OCI-LY7 (cell line): ENCODE measurements around the gene PPM1L. TPM values are rescaled to one million over a fixed set of nuclear protein-coding genes. Genes with fewer than 3 reads are reported as not detected.

ENCODE experiments used
- BruUV-seq: library from RNA; stranded (reverse); fragments of 400-500 nt; replicated peaks from 2 replicates; lab custom pipeline; 2021; lab: Mats Ljungman, UMichigan
- CTCF ChIA-PET: fragments of 300-600 bp; sonication (Branson Sonifier 250); formaldehyde crosslinking; loops from one replicate; lab custom pipeline; 2022; ENCODE audit warnings: antibody characterized with exemption; ENCODE audit not compliant: unreplicated experiment; lab: Charles Lee
- POLR2A ChIA-PET: fragments of 300-600 bp; sonication (Branson Sonifier 250); formaldehyde crosslinking; loops from one replicate; lab custom pipeline; 2022; ENCODE audit warnings: antibody characterized with exemption; lab: Charles Lee
- DNase-seq: peaks from one replicate; pipeline ENCODE4 v3.0.0-alpha.2; 2015; ENCODE audit warnings: low spot score
- H2AFZ ChIP-seq: fragments of 200-600 bp; sonication (generic), shearing (Covaris generic); 2 replicates; pipeline ENCODE4 v1.6.1; 2014; ENCODE audit warnings: mild to moderate bottlenecking, antibody characterized with exemption, low read length, moderate library complexity
- H3K27ac ChIP-seq: fragments of 200-600 bp; sonication (generic); 2 replicates; pipeline ENCODE4 v1.5.1; 2014; ENCODE audit warnings: mixed run types, low read depth, mild to moderate bottlenecking, moderate library complexity, low read length, inconsistent platforms; ENCODE audit not compliant: poor library complexity, severe bottlenecking
- H3K36me3 ChIP-seq: fragments of 200-600 bp; sonication (generic); 2 replicates; pipeline ENCODE4 v1.6.1; 2014; ENCODE audit warnings: mild to moderate bottlenecking, antibody characterized with exemption, low read length, moderate library complexity, mixed read lengths; ENCODE audit not compliant: insufficient read depth
- H3K4me1 ChIP-seq: fragments of 200-600 bp; sonication (generic); 2 replicates; pipeline ENCODE4 v1.5.1; 2014; ENCODE audit warnings: mild to moderate bottlenecking, low read length; ENCODE audit not compliant: insufficient read depth, poor library complexity, severe bottlenecking
- H3K4me2 ChIP-seq: fragments of 200-600 bp; sonication (generic); 2 replicates; pipeline ENCODE4 v1.6.1; 2014; ENCODE audit warnings: mild to moderate bottlenecking, low read length
- H3K4me3 ChIP-seq: fragments of 200-600 bp; sonication (generic); 2 replicates; pipeline ENCODE4 v1.5.1; 2014; ENCODE audit warnings: mild to moderate bottlenecking, low read depth, low read length; ENCODE audit not compliant: poor library complexity, severe bottlenecking
- H3K79me2 ChIP-seq: fragments of 200-600 bp; sonication (generic); 2 replicates; pipeline ENCODE4 v1.6.1; 2016; ENCODE audit warnings: low read depth, mild to moderate bottlenecking, low read length, moderate library complexity, mixed read lengths; ENCODE audit not compliant: insufficient read depth
- H3K9me2 ChIP-seq: fragments of 200-600 bp; sonication (generic); 2 replicates; pipeline ENCODE4 v1.6.1; 2016; ENCODE audit warnings: mild to moderate bottlenecking, low read length, mixed read lengths; ENCODE audit not compliant: insufficient read depth
- H3K9me3 ChIP-seq: fragments of 200-600 bp; sonication (generic); 2 replicates; pipeline ENCODE4 v1.6.1; 2014; ENCODE audit warnings: mild to moderate bottlenecking, mixed run types, low read length, mixed read lengths
- H4K20me1 ChIP-seq: fragments of 200-600 bp; sonication (generic); 2 replicates; pipeline ENCODE4 v1.6.1; 2014; ENCODE audit warnings: mild to moderate bottlenecking, antibody characterized with exemption, low read length, moderate library complexity, mixed read lengths; ENCODE audit not compliant: insufficient read depth
- CTCF ChIP-seq: fragments of 200-600 bp; sonication (generic); conservative IDR thresholded peaks from 2 replicates; pipeline ENCODE4 v1.5.1; 2014; ENCODE audit warnings: mild to moderate bottlenecking, antibody characterized with exemption, low read length, moderate library complexity, mixed read lengths
- EZH2phosphoT487 ChIP-seq: fragments of 200-600 bp; sonication (generic); IDR thresholded peaks from 2 replicates; pipeline ENCODE4 v1.6.1; 2018; ENCODE audit warnings: low read depth, borderline replicate concordance, mild to moderate bottlenecking, mixed run types, antibody characterized with exemption, low read length, moderate library complexity, mixed read lengths
- intact Hi-C: fragments of 100-400 bp; cut with micrococcal nuclease; formaldehyde crosslinking; loops from one replicate; pipeline ENCODE4 v1.10.0; 2022; ENCODE audit not compliant: unreplicated experiment
- total RNA-seq, 2 experiments: library from RNA; depleted of rRNA in 1 of 2; stranded (reverse); fragments of >200 nt in 1 of 2; shearing (Covaris generic) in 1 of 2; gene quantifications; 2 replicates each; pipeline ENCODE4 v1.2.3, GENCODE V29; 2014 to 2022

The PPM1L gene
- total RNA-seq, 2 experiments from 2014 or later = 10.3 to 14.7 TPM

DNA sequence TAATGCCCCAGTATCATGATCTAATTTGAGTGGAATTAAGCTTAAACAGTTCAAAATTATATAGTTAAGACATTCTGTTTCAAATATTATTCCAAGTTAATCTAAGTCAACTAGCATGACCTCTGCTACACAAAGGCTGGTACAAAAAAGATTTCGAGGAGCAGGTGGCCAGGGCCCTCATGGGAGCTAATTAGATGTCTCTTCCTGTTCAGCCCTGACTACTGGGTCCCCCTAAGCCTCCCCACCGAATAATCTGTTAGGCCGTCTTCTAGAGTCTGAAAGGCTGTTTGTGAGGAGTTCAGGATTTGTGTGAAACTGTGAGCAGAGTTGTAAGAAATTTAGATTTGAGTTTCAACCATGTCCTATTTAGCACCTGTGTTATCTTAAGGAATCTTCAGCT, 75.4 kb downstream of the PPM1L start:
- Histone ChIP-seq H3K9me2 (no peaks in the 10 kb centered on the region), H4K20me1 (no peaks in the 10 kb centered on the region), H3K79me2 (no peaks in the 10 kb centered on the region), H3K36me3 (no peaks in the 10 kb centered on the region), H3K9me3 (no peaks in the 10 kb centered on the region), H3K4me3 (no peak overlapping the region), H3K4me2 (no peak overlapping the region), H3K27ac (no peak overlapping the region), H2AFZ (no peak overlapping the region), H3K4me1 (no peaks in the 10 kb centered on the region)
- no peak for TF ChIP-seq CTCF
- no peak for TF ChIP-seq EZH2phosphoT487
- BruUV-seq = no TSS peak
- POLR2A ChIA-PET = interaction anchor here (0.6 to 1.0 kb wide), 3 partner anchors 12 to 46 kb away, joined by 3 read pairs; no protein-coding TSS in a partner anchor
- intact Hi-C loops = no loop called here
- no peak for DNase-seq
- CTCF ChIA-PET = no interaction called here

- BruUV-seq = no TSS peak
- H3K79me2 ChIP-seq = no peaks in the 10 kb centered on the region
- H3K4me1 ChIP-seq = no peaks in the 10 kb centered on the region
- DNase-seq = no peak
- H3K9me3 ChIP-seq = no peaks in the 10 kb centered on the region
- no peaks in the 10 kb centered on the region for H3K36me3 ChIP-seq
- ChIA-PET CTCF (no interaction called here), POLR2A (interaction anchor here (0.6 to 0.9 kb wide), 3 partner anchors 13 to 468 kb away, joined by 3 read pairs; no protein-coding TSS in a partner anchor)
- H4K20me1 ChIP-seq = no peaks in the 10 kb centered on the region
- TF ChIP-seq CTCF = no peak
- no peak for TF ChIP-seq EZH2phosphoT487
- intact Hi-C loops = no loop called here
- H3K9me2 ChIP-seq = no peaks in the 10 kb centered on the region
- H3K27ac ChIP-seq = no peak overlapping the region
- H3K4me3 ChIP-seq = no peak overlapping the region
- H3K4me2 ChIP-seq = no peak overlapping the region
- H2AFZ ChIP-seq = no peak overlapping the region
These were observed 81.5 kb downstream of the PPM1L start for GRCh38 chr3:160837394-160837980.

DNA sequence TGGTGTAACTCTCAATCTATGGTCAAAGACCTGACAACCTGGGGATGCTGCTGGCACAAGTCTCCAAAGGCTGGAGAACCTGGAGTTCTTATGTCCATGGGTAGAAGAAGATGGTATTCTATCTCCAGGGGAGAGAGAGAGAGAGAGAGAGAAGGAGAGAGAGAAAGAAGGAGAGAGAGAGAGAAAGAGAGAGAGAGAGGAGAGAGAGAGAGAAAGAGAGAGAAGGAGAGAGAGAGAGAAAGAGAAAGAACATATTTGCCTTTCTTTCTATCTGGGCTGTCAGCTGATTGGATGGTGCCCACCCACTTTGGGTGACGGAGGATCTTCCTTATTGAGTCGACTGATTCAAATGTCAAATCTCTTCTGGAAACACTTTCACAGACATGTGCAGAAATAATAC, 84.6 kb downstream of the PPM1L start:
- H3K4me1 ChIP-seq = no peaks in the 10 kb centered on the region
- no peaks in the 10 kb centered on the region for H3K79me2 ChIP-seq
- no TSS peak for BruUV-seq
- POLR2A ChIA-PET = interaction anchor here (1.0 to 1.5 kb wide), 2 partner anchors 45 to 89 kb away, joined by 3 read pairs; no protein-coding TSS in a partner anchor
- H3K4me3 ChIP-seq = no peak overlapping the region
- no peaks in the 10 kb centered on the region for H3K9me2 ChIP-seq
- TF ChIP-seq EZH2phosphoT487 = no peak
- no peak for TF ChIP-seq CTCF
- H4K20me1 ChIP-seq = no peaks in the 10 kb centered on the region
- intact Hi-C loops = no loop called here
- CTCF ChIA-PET = no interaction called here
- no peak overlapping the region for H2AFZ ChIP-seq
- H3K27ac ChIP-seq = no peak overlapping the region
- H3K36me3 ChIP-seq = no peaks in the 10 kb centered on the region
- H3K9me3 ChIP-seq = no peaks in the 10 kb centered on the region
- no peak overlapping the region for H3K4me2 ChIP-seq
- no peak for DNase-seq
